GM19467 (cell line): ENCODE data around the gene MEDAG.

Experiments used
- ATAC-seq: cut with Tn5 transposase; IDR thresholded peaks from one replicate; pipeline ENCODE4 v1.9.1; 2021; ENCODE audit warnings: mild to moderate bottlenecking, moderate library complexity; ENCODE audit not compliant: unreplicated experiment

Gene MEDAG

GRCh38 chr13:30872685-30873461, 33.2 kb upstream of the MEDAG start:
- no peak for ATAC-seq

- ATAC-seq, result no peak
Observed at GRCh38 chr13:30873499-30873898, 32.6 kb upstream of the MEDAG start.

- no peak for ATAC-seq
Observed at GRCh38 chr13:30874111-30874510, 32.0 kb upstream of the MEDAG start.

- no peak for ATAC-seq
Observed at GRCh38 chr13:30874561-30874960, 31.5 kb upstream of the MEDAG start.

GRCh38 chr13:30877335-30877734, 28.7 kb upstream of the MEDAG start:
- no peak for ATAC-seq

- ATAC-seq, result no peak
Observed at GRCh38 chr13:30880151-30880855, 25.8 kb upstream of the MEDAG start.

- no peak for ATAC-seq
Observed at GRCh38 chr13:30880856-30881155, 25.3 kb upstream of the MEDAG start.

GRCh38 chr13:30881191-30881651, 24.9 kb upstream of the MEDAG start:
- ATAC-seq, result no peak

- no peak for ATAC-seq
Observed at GRCh38 chr13:30882026-30882850, 23.8 kb upstream of the MEDAG start.

- no peak for ATAC-seq
Observed at GRCh38 chr13:30882996-30883766, 22.9 kb upstream of the MEDAG start.

- no peak for ATAC-seq
Observed at GRCh38 chr13:30884543-30884942, 21.5 kb upstream of the MEDAG start.

GRCh38 chr13:30889196-30889690, 16.8 kb upstream of the MEDAG start:
- no peak for ATAC-seq

GRCh38 chr13:30892966-30893365, 13.1 kb upstream of the MEDAG start:
- ATAC-seq, result no peak

GRCh38 chr13:30895773-30896172, 10.3 kb upstream of the MEDAG start:
- ATAC-seq, result no peak

GRCh38 chr13:30898070-30898469, 8.0 kb upstream of the MEDAG start:
- ATAC-seq, result no peak

- ATAC-seq, result no peak
Observed at GRCh38 chr13:30898678-30899241, 7.3 kb upstream of the MEDAG start.

GRCh38 chr13:30900436-30900835, 5.6 kb upstream of the MEDAG start:
- ATAC-seq, result no peak

GRCh38 chr13:30900952-30901749, 4.9 kb upstream of the MEDAG start:
- no peak for ATAC-seq

- no peak for ATAC-seq
Observed at GRCh38 chr13:30904043-30904442, 2.0 kb upstream of the MEDAG start.
